ENCODE measurements around the gene OLFML1.

- TF ChIP-seq POLR2A (IDR thresholded peaks at IDR 0.05) (no peak), CTCF (IDR thresholded peaks at IDR 0.05) (no peak)
Measured at GRCh38 chr11:7520011-7520942, 35.0 kb downstream of the OLFML1 start.

Measured in right lobe of liver (tissue), 4 donors.